Loucy (cell line): ENCODE results near the gene RACGAP1.

Experiments
- EZH2phosphoT487 ChIP-seq: fragments of 200-600 bp; IDR thresholded peaks from 2 replicates; pipeline ENCODE4 v1.6.1; 2018; ENCODE audit warnings: antibody characterized with exemption, mild to moderate bottlenecking, moderate library complexity, borderline replicate concordance
- TF ChIP-seq, protein P1 (sequence below): fragments of 200-600 bp; sonication (generic); conservative IDR thresholded peaks from 2 replicates; pipeline ENCODE4 v1.5.1; 2014; ENCODE audit warnings: mild to moderate bottlenecking, antibody characterized with exemption, low read length

DNA sequence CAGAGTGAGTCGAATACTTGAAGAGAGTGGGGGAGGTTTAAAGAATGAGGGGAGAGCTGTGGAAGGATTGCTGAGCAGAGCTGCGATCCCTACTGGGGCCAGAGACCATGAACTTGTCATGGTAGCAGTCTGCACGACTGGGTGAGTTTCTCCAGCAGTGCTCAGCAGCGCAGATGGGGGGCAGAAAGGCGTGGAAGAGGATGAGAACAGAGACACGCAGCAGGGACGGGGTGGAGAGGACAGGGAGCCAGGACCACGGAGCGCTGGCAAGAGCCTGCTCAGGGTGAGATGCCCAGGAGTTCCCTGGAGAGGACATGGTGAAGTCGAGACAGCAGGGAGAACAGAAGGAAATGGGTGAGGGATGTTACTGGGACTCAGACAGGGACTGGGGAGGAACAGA, 54.6 kb downstream of the RACGAP1 start:
- TF ChIP-seq, protein P1, sequence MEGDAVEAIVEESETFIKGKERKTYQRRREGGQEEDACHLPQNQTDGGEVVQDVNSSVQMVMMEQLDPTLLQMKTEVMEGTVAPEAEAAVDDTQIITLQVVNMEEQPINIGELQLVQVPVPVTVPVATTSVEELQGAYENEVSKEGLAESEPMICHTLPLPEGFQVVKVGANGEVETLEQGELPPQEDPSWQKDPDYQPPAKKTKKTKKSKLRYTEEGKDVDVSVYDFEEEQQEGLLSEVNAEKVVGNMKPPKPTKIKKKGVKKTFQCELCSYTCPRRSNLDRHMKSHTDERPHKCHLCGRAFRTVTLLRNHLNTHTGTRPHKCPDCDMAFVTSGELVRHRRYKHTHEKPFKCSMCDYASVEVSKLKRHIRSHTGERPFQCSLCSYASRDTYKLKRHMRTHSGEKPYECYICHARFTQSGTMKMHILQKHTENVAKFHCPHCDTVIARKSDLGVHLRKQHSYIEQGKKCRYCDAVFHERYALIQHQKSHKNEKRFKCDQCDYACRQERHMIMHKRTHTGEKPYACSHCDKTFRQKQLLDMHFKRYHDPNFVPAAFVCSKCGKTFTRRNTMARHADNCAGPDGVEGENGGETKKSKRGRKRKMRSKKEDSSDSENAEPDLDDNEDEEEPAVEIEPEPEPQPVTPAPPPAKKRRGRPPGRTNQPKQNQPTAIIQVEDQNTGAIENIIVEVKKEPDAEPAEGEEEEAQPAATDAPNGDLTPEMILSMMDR: no peak
- TF ChIP-seq EZH2phosphoT487: no peak
